HEK293 (cell line): ENCODE measurements around the gene ARHGAP42.

ENCODE experiments used
- CTCF ChIA-PET: fragments of 350-600 bp; formaldehyde crosslinking; extraction: SDS; loops from one replicate; lab custom pipeline; 2021; ENCODE audit warnings: antibody characterized with exemption; lab: Yijun Ruan, JAX
- POLR2A ChIA-PET: fragments of 300-600 bp; formaldehyde crosslinking; extraction: SDS; loops from one replicate; lab custom pipeline; 2020; ENCODE audit warnings: antibody characterized with exemption, inconsistent platforms; lab: Yijun Ruan, JAX
- H3K27ac ChIP-seq: fragments of 200-500 bp; sonication (Bioruptor generic); 2 replicates; pipeline ENCODE4 v1.5.1; 2014; ENCODE audit warnings: low read depth, low read length, control low read depth, inconsistent platforms; ENCODE audit errors: extremely low read depth
- H3K36me3 ChIP-seq, 2 experiments: fragments of 200-500 bp in 1 of 2; sonication (Bioruptor generic) in 1 of 2; 1 replicate in 1 of 2; 2 replicates in 1 of 2; pipeline ENCODE4 v1.5.1; 2014 to 2017; ENCODE audit warnings: inconsistent platforms in 2 of 2, low read length in 2 of 2; ENCODE audit not compliant: control insufficient read depth in 2 of 2, insufficient read depth in 1 of 2
- H3K4me1 ChIP-seq: fragments of 200-500 bp; sonication (Bioruptor generic); 2 replicates; pipeline ENCODE4 v1.5.1; 2014; ENCODE audit warnings: mild to moderate bottlenecking, low read length, inconsistent platforms; ENCODE audit not compliant: control insufficient read depth, insufficient read depth
- H3K4me3 ChIP-seq: 2 replicates; pipeline ENCODE4 v1.5.1; 2011; ENCODE audit warnings: low read depth, mild to moderate bottlenecking, control low read depth, low read length, moderate library complexity
- H3K9me3 ChIP-seq: fragments of 200-500 bp; sonication (Bioruptor generic); 2 replicates; pipeline ENCODE4 v1.5.1; 2014; ENCODE audit warnings: low read depth, low read length, inconsistent platforms; ENCODE audit not compliant: control insufficient read depth, insufficient read depth
- AEBP2 ChIP-seq: fragments of 450-650 bp; formaldehyde crosslinking; IDR thresholded peaks from 2 replicates; pipeline ENCODE4 v1.5.1; 2016; ENCODE audit warnings: missing biosample characterization, missing genetic modification characterization, borderline replicate concordance
- ELK4 ChIP-seq: IDR thresholded peaks from 2 replicates; pipeline ENCODE4 v1.6.1; 2011; ENCODE audit warnings: mild to moderate bottlenecking, low read depth, low read length, borderline replicate concordance
- GLI2 ChIP-seq: fragments of 450-650 bp; formaldehyde crosslinking; IDR thresholded peaks from 2 replicates; pipeline ENCODE4; 2017; ENCODE audit warnings: missing biosample characterization, missing genetic modification characterization, low read depth, borderline replicate concordance
- IKZF3 ChIP-seq: fragments of 450-650 bp; IDR thresholded peaks from 2 replicates; pipeline ENCODE4 v1.5.0; 2018; ENCODE audit warnings: missing biosample characterization, mild to moderate bottlenecking, missing genetic modification characterization, moderate library complexity
- RBAK ChIP-seq: fragments of 450-650 bp; formaldehyde crosslinking; IDR thresholded peaks from 2 replicates; pipeline ENCODE4 v1.5.1; 2016; ENCODE audit warnings: missing biosample characterization, missing genetic modification characterization
- REPIN1 ChIP-seq: fragments of 450-650 bp; formaldehyde crosslinking; IDR thresholded peaks from 2 replicates; pipeline ENCODE4 v1.5.1; 2017; ENCODE audit warnings: missing biosample characterization, missing genetic modification characterization, low read depth
- SP7 ChIP-seq: fragments of 450-650 bp; formaldehyde crosslinking; IDR thresholded peaks from 2 replicates; pipeline ENCODE4 v1.5.1; 2016; ENCODE audit warnings: missing biosample characterization, missing genetic modification characterization
- ZFP41 ChIP-seq: fragments of 450-650 bp; formaldehyde crosslinking; IDR thresholded peaks from 2 replicates; pipeline ENCODE4 v1.5.1; 2016; ENCODE audit warnings: missing biosample characterization, missing genetic modification characterization, borderline replicate concordance
- ZNF114 ChIP-seq: fragments of 450-650 bp; formaldehyde crosslinking; IDR thresholded peaks from 2 replicates; pipeline ENCODE4 v1.5.0; 2017; ENCODE audit warnings: missing biosample characterization, missing genetic modification characterization
- ZNF24 ChIP-seq: fragments of 450-650 bp; formaldehyde crosslinking; IDR thresholded peaks from 2 replicates; pipeline ENCODE4 v1.5.1; 2016; ENCODE audit warnings: missing biosample characterization, missing genetic modification characterization
- ZNF473 ChIP-seq: fragments of 450-650 bp; formaldehyde crosslinking; IDR thresholded peaks from 2 replicates; pipeline ENCODE4 v1.5.1; 2017; ENCODE audit warnings: missing biosample characterization, missing genetic modification characterization
- ZNF521 ChIP-seq: fragments of 450-650 bp; formaldehyde crosslinking; IDR thresholded peaks from 2 replicates; pipeline ENCODE4 v1.5.1; 2017; ENCODE audit warnings: missing biosample characterization, mild to moderate bottlenecking, missing genetic modification characterization
- ZNF549 ChIP-seq: fragments of 450-650 bp; IDR thresholded peaks from 2 replicates; pipeline ENCODE4 v1.5.1; 2018; ENCODE audit warnings: missing biosample characterization, missing genetic modification characterization, mild to moderate bottlenecking, inconsistent platforms, moderate library complexity
- ZNF555 ChIP-seq: fragments of 450-650 bp; formaldehyde crosslinking; conservative IDR thresholded peaks from 2 replicates; pipeline ENCODE4 v1.5.1; 2017; ENCODE audit warnings: missing biosample characterization, mild to moderate bottlenecking, missing genetic modification characterization, inconsistent platforms
- ZNF623 ChIP-seq: fragments of 450-650 bp; formaldehyde crosslinking; IDR thresholded peaks from 2 replicates; pipeline ENCODE4 v1.5.1; 2016; ENCODE audit warnings: missing biosample characterization, missing genetic modification characterization
- ZNF777 ChIP-seq: fragments of 450-650 bp; formaldehyde crosslinking; IDR thresholded peaks from 2 replicates; pipeline ENCODE4 v1.5.1; 2017; ENCODE audit warnings: missing biosample characterization, missing genetic modification characterization, borderline replicate concordance
- ZSCAN5A ChIP-seq: fragments of 450-650 bp; formaldehyde crosslinking; IDR thresholded peaks from 2 replicates; pipeline ENCODE4 v1.5.1; 2016; ENCODE audit warnings: missing biosample characterization, missing genetic modification characterization
- TF ChIP-seq, protein P1 (sequence below): fragments of 450-650 bp; formaldehyde crosslinking; IDR thresholded peaks from 2 replicates; pipeline ENCODE4; 2016; ENCODE audit warnings: missing biosample characterization, missing genetic modification characterization
- TF ChIP-seq, protein P2 (sequence below): fragments of 450-650 bp; formaldehyde crosslinking; IDR thresholded peaks from 2 replicates; pipeline ENCODE4 v1.5.1; 2016; ENCODE audit warnings: missing biosample characterization, missing genetic modification characterization

ARHGAP42 gene

DNA sequence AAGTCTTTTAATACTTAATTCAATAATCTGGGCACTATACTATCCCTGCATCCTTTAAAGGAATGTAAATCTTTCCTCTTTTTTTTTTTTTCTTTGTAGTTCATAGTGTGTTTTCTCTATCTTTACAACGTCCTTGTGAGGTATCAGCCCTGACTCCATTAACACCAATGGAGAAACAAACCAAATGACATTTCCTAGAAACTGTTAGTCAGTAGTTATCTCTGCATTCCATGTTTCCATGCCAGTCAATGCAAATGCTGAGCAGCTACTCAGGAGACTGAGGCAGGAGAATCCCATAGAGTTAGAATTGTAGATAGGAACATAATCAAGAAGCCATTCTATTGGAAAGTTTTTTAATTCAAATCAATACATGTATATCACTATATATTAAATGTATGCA lies 182.2 kb downstream of the ARHGAP42 start (continued):
- TF ChIP-seq AEBP2 (tag by site-specific recombination) (no peak), ZNF623 (tag by site-specific recombination) (no peak), ZNF24 (tag by site-specific recombination) (no peak), ZNF549 (tag by site-specific recombination) (no peak)

GRCh38 chr11:100870138-100870537 lies 183.1 kb downstream of the ARHGAP42 start:
- Histone ChIP-seq H3K4me3 (no peak overlapping the region), H3K27ac (no peak overlapping the region), H3K9me3 (no peaks in the 10 kb centered on the region), H3K36me3 (no peaks in the 10 kb centered on the region), H3K4me1 (no peaks in the 10 kb centered on the region)
- TF ChIP-seq ZFP41 (tag by site-specific recombination) (no peak), ZNF521 (tag by site-specific recombination) (no peak), ZNF555 (tag by site-specific recombination) (no peak), ZSCAN5A (tag by site-specific recombination) (no peak), REPIN1 (tag by site-specific recombination) (no peak), ZNF473 (no peak), ZNF777 (no peak), RBAK (tag by site-specific recombination) (no peak), IKZF3 (no peak), SP7 (tag by site-specific recombination) (no peak), ELK4 (no peak), ZNF114 (no peak), GLI2 (tag by site-specific recombination) (no peak)
- TF ChIP-seq, protein P1, sequence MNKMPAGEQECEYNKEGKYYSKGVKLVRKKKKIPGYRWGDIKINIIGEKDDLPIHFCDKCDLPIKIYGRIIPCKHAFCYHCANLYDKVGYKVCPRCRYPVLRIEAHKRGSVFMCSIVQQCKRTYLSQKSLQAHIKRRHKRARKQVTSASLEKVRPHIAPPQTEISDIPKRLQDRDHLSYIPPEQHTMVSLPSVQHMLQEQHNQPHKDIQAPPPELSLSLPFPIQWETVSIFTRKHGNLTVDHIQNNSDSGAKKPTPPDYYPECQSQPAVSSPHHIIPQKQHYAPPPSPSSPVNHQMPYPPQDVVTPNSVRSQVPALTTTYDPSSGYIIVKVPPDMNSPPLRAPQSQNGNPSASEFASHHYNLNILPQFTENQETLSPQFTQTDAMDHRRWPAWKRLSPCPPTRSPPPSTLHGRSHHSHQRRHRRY (tag by site-specific recombination) = no peak
- TF ChIP-seq, protein P2, sequence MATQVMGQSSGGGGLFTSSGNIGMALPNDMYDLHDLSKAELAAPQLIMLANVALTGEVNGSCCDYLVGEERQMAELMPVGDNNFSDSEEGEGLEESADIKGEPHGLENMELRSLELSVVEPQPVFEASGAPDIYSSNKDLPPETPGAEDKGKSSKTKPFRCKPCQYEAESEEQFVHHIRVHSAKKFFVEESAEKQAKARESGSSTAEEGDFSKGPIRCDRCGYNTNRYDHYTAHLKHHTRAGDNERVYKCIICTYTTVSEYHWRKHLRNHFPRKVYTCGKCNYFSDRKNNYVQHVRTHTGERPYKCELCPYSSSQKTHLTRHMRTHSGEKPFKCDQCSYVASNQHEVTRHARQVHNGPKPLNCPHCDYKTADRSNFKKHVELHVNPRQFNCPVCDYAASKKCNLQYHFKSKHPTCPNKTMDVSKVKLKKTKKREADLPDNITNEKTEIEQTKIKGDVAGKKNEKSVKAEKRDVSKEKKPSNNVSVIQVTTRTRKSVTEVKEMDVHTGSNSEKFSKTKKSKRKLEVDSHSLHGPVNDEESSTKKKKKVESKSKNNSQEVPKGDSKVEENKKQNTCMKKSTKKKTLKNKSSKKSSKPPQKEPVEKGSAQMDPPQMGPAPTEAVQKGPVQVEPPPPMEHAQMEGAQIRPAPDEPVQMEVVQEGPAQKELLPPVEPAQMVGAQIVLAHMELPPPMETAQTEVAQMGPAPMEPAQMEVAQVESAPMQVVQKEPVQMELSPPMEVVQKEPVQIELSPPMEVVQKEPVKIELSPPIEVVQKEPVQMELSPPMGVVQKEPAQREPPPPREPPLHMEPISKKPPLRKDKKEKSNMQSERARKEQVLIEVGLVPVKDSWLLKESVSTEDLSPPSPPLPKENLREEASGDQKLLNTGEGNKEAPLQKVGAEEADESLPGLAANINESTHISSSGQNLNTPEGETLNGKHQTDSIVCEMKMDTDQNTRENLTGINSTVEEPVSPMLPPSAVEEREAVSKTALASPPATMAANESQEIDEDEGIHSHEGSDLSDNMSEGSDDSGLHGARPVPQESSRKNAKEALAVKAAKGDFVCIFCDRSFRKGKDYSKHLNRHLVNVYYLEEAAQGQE (tag by site-specific recombination) = no peak
- POLR2A ChIA-PET = no interaction called here
- CTCF ChIA-PET = interaction anchor here (0.7 kb wide), 2 partner anchors 60 to 195 kb away, joined by 3 read pairs; no protein-coding TSS in a partner anchor
